Effector memory CD4-positive, alpha-beta T cell (primary cell): ENCODE measurements around the gene TXNL4A.

ENCODE experiments used
- DNase-seq, 3 donors: peaks; one replicate each; pipeline ENCODE4 v3.0.0-alpha.2; 2020
- H3K27ac ChIP-seq: 2 replicates; pipeline ENCODE4 v1.7.0; 2013; ENCODE audit warnings: mild to moderate bottlenecking, low read length, moderate library complexity; ENCODE audit not compliant: insufficient read depth, poor library complexity, severe bottlenecking
- H3K27me3 ChIP-seq: replicated peaks from 2 replicates; pipeline ENCODE4 v1.7.0; 2013; ENCODE audit warnings: mild to moderate bottlenecking, low read length; ENCODE audit not compliant: insufficient read depth, control insufficient read depth, poor library complexity, severe bottlenecking
- H3K36me3 ChIP-seq: 2 replicates; pipeline ENCODE4 v1.7.0; 2013; ENCODE audit warnings: mild to moderate bottlenecking, low read length, moderate library complexity; ENCODE audit not compliant: control insufficient read depth, insufficient read depth
- H3K4me1 ChIP-seq: 2 replicates; pipeline ENCODE4 v1.7.0; 2013; ENCODE audit warnings: low read length, mild to moderate bottlenecking; ENCODE audit not compliant: control insufficient read depth, insufficient read depth, poor library complexity, severe bottlenecking
- H3K4me3 ChIP-seq: 2 replicates; pipeline ENCODE4 v1.7.0; 2013; ENCODE audit warnings: low read length, low read depth, mild to moderate bottlenecking; ENCODE audit not compliant: insufficient read depth, poor library complexity, severe bottlenecking
- H3K9me3 ChIP-seq: 2 replicates; pipeline ENCODE4 v1.7.0; 2013; ENCODE audit warnings: mild to moderate bottlenecking, low read length, moderate library complexity; ENCODE audit not compliant: control insufficient read depth

The TXNL4A gene

DNA sequence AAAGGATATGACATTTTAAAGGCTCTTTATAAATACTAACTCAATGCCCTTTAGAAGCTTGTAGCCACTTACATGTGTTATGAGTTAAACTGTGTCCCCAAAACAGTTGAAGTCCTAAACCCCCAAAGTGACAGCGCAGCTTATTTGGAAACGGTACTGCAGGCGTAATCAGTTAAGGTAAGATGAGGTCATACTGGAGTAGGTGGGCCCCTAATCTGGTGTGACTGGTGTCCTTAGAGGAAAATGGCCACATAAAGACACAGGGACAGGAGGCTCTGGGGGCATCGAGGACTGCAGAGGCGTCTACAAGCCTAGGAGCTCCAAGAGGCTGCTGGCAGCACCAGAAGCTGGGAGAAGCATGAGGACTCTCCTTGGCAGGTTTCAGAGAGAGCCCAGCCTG is 8.5 kb downstream of the TXNL4A start:
- Histone ChIP-seq H3K4me1 (peaks cover 4% of the 10 kb centered on the region), H3K27me3 (no peaks in the 10 kb centered on the region), H3K9me3 (no peaks in the 10 kb centered on the region), H3K27ac (no peak overlapping the region), H3K4me3 (no peak overlapping the region), H3K36me3 (peaks cover 18% of the 10 kb centered on the region)
- no peak for DNase-seq

DNA sequence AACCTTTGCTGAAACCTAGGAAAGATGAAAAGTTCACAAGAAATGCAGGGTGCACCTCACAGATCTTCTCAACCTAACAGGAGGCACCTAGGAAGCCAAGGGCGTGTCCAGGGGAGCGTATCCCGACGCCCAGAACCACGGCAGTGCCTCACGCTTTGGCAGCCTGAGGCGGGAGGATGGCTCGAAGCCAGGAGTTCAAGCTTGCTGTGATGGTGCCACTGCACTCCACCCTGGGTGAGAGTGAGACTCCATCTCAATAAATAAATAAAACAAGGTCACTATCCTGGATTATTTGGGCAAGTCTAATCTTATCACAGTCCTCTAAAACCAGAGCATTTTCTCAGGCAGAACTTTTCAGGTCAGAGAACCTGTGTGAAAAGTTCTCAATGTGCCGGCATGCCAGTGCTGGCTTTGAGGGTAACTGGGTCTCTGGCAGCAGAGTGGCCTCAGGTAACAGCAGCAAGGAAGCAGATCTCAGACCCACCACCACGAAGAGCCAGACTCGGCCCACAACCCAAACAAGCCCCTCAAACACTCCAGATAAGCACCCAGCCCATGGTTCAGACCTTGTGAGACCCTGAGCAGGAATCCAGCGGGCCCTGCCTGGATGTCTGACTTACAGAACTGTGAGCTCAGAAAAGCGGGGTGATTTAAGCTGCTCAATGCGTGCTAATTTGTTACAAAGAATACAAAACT is 12.2 kb downstream of the TXNL4A start:
- H3K27me3 ChIP-seq: no peaks in the 10 kb centered on the region
- peaks cover 44% of the 10 kb centered on the region for H3K36me3 ChIP-seq
- DNase-seq: no peak
- H3K4me1 ChIP-seq: peaks cover 4% of the 10 kb centered on the region
- H3K9me3 ChIP-seq: no peaks in the 10 kb centered on the region
- H3K4me3 ChIP-seq: no peak overlapping the region
- H3K27ac ChIP-seq: no peak overlapping the region

DNA sequence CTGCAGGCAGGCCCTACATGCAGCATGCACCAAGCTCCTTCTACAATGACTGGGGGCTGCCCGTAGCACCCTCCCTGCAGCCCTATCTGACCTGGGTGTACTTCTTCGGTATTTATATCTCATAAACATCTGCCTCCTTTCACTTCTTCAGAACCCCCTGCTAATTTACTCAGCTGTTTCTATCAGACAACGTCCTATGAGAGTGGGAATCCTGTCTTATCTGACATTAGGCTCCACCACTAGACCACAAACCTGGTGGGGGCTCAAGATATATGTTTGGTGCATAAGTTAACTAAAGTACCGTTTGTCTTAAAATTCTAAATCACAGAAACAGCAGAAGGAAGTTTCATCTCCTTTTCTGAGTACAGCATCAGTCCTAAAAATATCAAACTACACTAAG is 13.3 kb downstream of the TXNL4A start:
- Histone ChIP-seq H3K4me1 (no peaks in the 10 kb centered on the region), H3K27ac (no peak overlapping the region), H3K4me3 (no peak overlapping the region), H3K27me3 (no peaks in the 10 kb centered on the region), H3K36me3 (peaks cover 50% of the 10 kb centered on the region), H3K9me3 (no peaks in the 10 kb centered on the region)
- DNase-seq: no peak

DNA sequence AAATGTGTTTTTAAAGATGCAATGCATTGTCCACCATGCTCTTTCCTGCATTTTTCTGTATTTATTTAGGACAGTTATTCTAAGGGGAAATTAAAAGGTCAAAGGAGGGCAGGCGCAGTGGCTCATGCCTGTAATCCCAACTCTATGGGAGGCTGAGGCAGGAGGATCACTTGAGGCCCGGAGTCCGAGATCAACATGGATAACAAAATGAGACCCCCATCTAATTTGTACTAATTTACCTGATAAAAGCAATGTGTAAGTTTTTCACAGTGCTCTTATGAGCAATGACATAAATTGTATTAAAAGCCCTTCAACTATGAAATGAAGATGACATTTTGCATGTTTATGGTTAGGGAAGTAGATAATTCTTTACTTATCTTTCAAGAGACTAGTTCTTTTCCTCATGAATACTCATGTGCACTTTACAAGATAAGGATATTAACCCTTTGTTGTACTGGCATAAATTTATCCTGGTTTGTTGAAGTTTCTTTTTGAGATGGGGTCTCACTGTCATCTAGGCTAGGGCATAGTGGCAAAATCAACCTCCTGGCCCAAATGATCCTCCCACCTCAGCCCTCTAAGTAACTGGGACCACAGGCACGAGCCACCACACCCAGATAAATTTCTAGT is 14.2 kb downstream of the TXNL4A start:
- no peak for DNase-seq
- Histone ChIP-seq H3K4me3 (no peak overlapping the region), H3K27me3 (no peaks in the 10 kb centered on the region), H3K4me1 (no peaks in the 10 kb centered on the region), H3K9me3 (no peaks in the 10 kb centered on the region), H3K27ac (no peak overlapping the region), H3K36me3 (peaks cover 50% of the 10 kb centered on the region)

DNA sequence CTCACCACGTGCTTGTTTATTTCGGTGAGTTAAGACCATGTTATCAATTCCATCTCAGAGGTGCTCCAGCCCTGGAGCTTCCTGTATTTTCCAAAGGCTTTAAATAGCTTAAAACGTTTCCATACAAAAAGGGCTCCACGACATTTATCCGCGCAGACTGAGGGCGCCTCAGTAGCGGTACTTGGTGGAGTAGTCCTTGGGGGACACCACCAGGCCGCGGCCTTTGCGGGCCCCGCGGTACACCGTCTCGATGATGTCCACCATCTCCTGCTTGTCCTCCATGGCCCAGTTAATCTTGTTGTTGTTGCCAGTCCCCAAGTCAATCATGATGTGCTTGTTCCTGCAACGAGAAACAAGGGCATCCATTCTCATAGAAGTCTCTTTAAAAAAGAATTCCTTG is 14.8 kb downstream of the TXNL4A start:
- peaks cover 50% of the 10 kb centered on the region for H3K36me3 ChIP-seq
- H3K27me3 ChIP-seq: no peaks in the 10 kb centered on the region
- no peaks in the 10 kb centered on the region for H3K9me3 ChIP-seq
- H3K4me1 ChIP-seq: no peaks in the 10 kb centered on the region
- no peak overlapping the region for H3K4me3 ChIP-seq
- no peak for DNase-seq
- no peak overlapping the region for H3K27ac ChIP-seq

DNA sequence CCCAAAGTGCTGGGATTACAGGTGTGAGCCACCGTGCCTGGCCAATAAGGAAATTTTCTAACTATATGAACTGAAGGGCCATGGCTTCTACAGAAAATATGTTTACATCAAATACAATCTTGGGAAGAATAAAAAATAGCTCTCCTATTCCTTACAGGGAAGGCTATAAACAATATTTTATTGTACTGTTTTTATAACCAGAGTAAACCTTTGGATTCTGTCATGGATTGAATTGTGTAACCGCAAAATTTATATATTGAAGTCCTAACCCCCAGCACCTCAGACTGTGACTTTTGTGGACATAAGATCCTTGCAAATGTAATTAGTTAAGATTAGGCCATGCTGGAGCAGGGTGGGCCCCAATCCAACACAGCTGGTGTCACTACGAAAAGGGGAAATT is 15.6 kb downstream of the TXNL4A start:
- no peaks in the 10 kb centered on the region for H3K4me1 ChIP-seq
- no peaks in the 10 kb centered on the region for H3K9me3 ChIP-seq
- DNase-seq: no peak
- no peaks in the 10 kb centered on the region for H3K27me3 ChIP-seq
- H3K27ac ChIP-seq: no peak overlapping the region
- no peak overlapping the region for H3K4me3 ChIP-seq
- H3K36me3 ChIP-seq: peaks cover 50% of the 10 kb centered on the region

GRCh38 chr18:79971986-79972385 is 16.4 kb downstream of the TXNL4A start:
- no peak for DNase-seq
- Histone ChIP-seq H3K4me3 (no peak overlapping the region), H3K27ac (no peak overlapping the region), H3K9me3 (no peaks in the 10 kb centered on the region), H3K4me1 (no peaks in the 10 kb centered on the region), H3K36me3 (peaks cover 50% of the 10 kb centered on the region), H3K27me3 (no peaks in the 10 kb centered on the region)

DNA sequence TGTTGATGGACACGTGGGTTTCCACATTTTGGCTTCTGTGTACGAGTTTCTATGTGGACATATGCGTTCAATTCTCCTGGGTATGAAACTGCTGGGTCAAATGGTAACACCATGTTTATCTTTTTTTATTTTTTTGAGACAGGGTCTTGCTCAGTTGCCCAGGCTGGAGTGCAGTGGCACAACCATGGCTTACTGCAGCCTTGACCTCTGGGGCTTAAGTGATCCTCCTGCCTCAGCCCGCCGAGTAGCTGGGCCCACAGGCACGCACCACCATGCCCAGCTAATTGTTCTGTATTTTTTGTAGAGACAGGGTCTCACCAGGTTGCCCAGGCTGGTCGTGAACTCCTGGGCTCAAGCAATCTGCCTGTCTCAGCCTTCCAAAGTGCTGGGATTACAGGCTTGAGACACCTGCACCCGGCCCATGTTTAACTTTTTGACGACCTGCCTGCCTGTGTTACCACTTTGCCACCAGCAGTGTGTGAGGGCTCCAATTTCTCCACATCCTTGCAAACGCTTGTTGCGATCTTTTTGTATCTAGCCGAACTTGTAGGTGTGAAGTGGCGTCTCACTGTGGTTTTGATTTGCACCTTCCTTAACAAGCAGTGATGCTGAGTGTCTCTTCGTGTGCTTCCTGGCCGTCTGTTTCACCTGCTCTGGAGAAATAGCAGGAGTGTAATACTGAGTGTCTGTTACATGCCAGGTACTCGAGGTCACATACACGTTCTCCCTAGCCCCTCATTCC is 17.0 kb downstream of the TXNL4A start:
- H3K4me1 ChIP-seq: no peaks in the 10 kb centered on the region
- H3K9me3 ChIP-seq: no peaks in the 10 kb centered on the region
- H3K36me3 ChIP-seq: peaks cover 47% of the 10 kb centered on the region
- DNase-seq: no peak
- no peak overlapping the region for H3K4me3 ChIP-seq
- no peak overlapping the region for H3K27ac ChIP-seq
- H3K27me3 ChIP-seq: no peaks in the 10 kb centered on the region

DNA sequence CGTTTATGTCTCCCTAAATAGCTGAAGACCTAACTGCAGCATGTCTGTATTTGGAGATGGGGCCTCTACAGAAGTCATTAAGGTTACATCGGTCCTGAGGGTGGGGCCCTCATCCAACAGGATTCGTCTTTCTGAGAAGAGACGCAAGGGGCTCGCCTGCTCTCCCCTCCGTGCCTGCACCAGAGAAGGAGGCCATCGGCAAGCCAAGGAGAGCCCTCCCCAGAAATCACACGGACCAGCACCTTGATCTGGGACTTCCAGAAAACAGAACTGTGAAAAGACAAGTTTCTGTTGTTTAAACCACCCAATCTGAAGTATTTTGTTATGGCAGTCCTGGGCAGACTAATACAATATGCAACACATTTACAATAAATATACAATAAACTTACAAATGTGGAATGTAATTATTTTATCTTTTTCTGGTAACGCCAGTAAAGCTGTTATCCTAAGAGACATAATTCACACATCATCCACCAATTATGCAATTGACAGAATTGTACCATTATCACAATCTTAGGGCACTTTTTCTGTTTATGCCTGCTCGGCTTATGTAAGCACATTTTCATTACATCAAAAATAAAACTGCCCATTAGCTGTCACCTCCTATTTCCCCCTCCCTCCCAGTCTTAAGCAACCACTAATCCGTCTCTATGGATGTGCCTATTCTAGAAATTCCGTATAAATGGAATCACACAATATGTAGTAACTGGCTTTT is 17.8 kb downstream of the TXNL4A start:
- no peaks in the 10 kb centered on the region for H3K27me3 ChIP-seq
- no peaks in the 10 kb centered on the region for H3K9me3 ChIP-seq
- H3K36me3 ChIP-seq: peaks cover 43% of the 10 kb centered on the region
- DNase-seq: no peak
- no peaks in the 10 kb centered on the region for H3K4me1 ChIP-seq
- no peak overlapping the region for H3K4me3 ChIP-seq
- H3K27ac ChIP-seq: no peak overlapping the region
